Body of pancreas (tissue), 4 donors: ENCODE results near the gene CTNND2. TPM values are rescaled to one million over a fixed set of nuclear protein-coding genes. Genes with fewer than 3 reads are reported as not detected.

ENCODE experiments used
- ATAC-seq: fragments of 150-250 bp; one replicate; pipeline ENCODE4 v1.9.1; 2016
- DNase-seq, 4 donors: peaks; one replicate each; pipeline ENCODE4 v3.0.0-alpha.2; 2019
- H3K27ac ChIP-seq, 4 donors: fragments of 200-600 bp; sonication (generic); 1 replicate in 3 of 4; 2 replicates in 1 of 4; pipeline versions ENCODE4 v1.5.1 to v1.6.1; 2016 to 2019; ENCODE audit warnings: mild to moderate bottlenecking in 1 of 4, mixed read lengths in 1 of 4, moderate library complexity in 1 of 4
- H3K27me3 ChIP-seq, 2 donors: fragments of 200-600 bp; sonication (generic); one replicate each; pipeline ENCODE4 v1.6.0; 2016; ENCODE audit warnings: mild to moderate bottlenecking in 1 of 2
- H3K36me3 ChIP-seq, 2 donors: fragments of 200-600 bp; sonication (generic); replicated peaks in 1 of 2; 2 replicates each; pipeline ENCODE4 v1.5.1; 2016; ENCODE audit warnings: low read depth in 2 of 2; ENCODE audit not compliant: insufficient read depth in 1 of 2
- H3K4me1 ChIP-seq: fragments of 200-600 bp; sonication (generic); one replicate; pipeline ENCODE4 v1.6.0; 2016
- H3K4me3 ChIP-seq, 2 donors: fragments of 200-600 bp; sonication (generic); 1 replicate in 1 of 2; 2 replicates in 1 of 2; pipeline ENCODE4 v1.5.1; 2016 to 2019
- H3K9me3 ChIP-seq, 3 donors: fragments of 200-600 bp; sonication (generic); 1 replicate in 2 of 3; 2 replicates in 1 of 3; pipeline ENCODE4 v1.5.1; 2016
- POLR2A ChIP-seq, 3 donors: fragments of 450-650 bp; IDR thresholded peaks; one replicate each; pipeline ENCODE4 v1.6.1; 2016; ENCODE audit warnings: antibody characterized with exemption in 3 of 3, mild to moderate bottlenecking in 2 of 3
- WGBS, 2 donors: methylation state at CpG; one replicate each; pipeline ENCODE4 v1.1.5; 2017; 5-methylcytosine and 5-hydroxymethylcytosine counted together
- intact Hi-C: fragments of 100-400 bp; cut with DNase I; formaldehyde crosslinking; loops from one replicate; pipeline ENCODE4 v1.15.1; 2023
- total RNA-seq, 2 donors: library from RNA; depleted of rRNA; stranded (reverse); fragments of >200 nt; gene quantifications; one replicate each; pipeline ENCODE4 v1.1.0, GENCODE V29; 2016
- TF ChIP-seq, protein P1 (sequence below), 7 experiments: fragments of 450-650 bp in 4 of 7; fragments of 200-600 bp in 3 of 7; sonication (generic) in 3 of 7; IDR thresholded peaks; one replicate each; pipeline ENCODE4 v1.5.1; 2016 to 2019; ENCODE audit warnings: antibody characterized with exemption in 7 of 7

CTNND2 gene
- total RNA-seq, 2 donors from 2014 or later, result 21.0 to 82.4 TPM

DNA sequence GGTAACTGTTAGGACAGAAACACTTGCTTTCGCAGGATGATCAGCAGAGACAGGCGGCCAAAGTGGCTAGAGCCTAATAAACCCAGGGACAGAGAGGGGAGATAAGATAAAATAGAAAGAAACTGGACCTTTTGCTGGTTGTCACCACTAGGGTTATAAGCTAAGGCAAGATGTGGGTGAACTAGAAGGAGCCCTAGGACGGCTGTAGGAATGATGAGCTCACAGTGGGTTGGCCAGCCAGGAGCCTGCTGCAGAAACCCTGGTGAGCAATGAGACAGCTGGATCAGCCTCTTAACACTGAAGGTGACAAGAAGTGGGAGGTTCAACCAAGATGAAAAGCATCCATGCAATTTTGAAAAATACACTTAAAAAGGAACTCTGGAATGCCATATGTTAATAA, 13.5 kb downstream of the CTNND2 start:
- 71 to 91% methylated on average over 3 of the region's 3 CpGs for WGBS, 2 donors
- Histone ChIP-seq H3K9me3 (no peaks in the 10 kb centered on the region), H3K4me1 (peaks cover 21% of the 10 kb centered on the region), H3K36me3 (no peaks in the 10 kb centered on the region), H3K27me3 (no peaks in the 10 kb centered on the region), H3K4me3 (no peak overlapping the region), H3K27ac (no peak overlapping the region)
- no peak for DNase-seq
- TF ChIP-seq, protein P1, sequence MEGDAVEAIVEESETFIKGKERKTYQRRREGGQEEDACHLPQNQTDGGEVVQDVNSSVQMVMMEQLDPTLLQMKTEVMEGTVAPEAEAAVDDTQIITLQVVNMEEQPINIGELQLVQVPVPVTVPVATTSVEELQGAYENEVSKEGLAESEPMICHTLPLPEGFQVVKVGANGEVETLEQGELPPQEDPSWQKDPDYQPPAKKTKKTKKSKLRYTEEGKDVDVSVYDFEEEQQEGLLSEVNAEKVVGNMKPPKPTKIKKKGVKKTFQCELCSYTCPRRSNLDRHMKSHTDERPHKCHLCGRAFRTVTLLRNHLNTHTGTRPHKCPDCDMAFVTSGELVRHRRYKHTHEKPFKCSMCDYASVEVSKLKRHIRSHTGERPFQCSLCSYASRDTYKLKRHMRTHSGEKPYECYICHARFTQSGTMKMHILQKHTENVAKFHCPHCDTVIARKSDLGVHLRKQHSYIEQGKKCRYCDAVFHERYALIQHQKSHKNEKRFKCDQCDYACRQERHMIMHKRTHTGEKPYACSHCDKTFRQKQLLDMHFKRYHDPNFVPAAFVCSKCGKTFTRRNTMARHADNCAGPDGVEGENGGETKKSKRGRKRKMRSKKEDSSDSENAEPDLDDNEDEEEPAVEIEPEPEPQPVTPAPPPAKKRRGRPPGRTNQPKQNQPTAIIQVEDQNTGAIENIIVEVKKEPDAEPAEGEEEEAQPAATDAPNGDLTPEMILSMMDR (IDR thresholded peaks at IDR 0.05), result no peak
- TF ChIP-seq POLR2A (IDR thresholded peaks at IDR 0.05), result no peak
- ATAC-seq, result no peak
- intact Hi-C loops, result no loop called here

DNA sequence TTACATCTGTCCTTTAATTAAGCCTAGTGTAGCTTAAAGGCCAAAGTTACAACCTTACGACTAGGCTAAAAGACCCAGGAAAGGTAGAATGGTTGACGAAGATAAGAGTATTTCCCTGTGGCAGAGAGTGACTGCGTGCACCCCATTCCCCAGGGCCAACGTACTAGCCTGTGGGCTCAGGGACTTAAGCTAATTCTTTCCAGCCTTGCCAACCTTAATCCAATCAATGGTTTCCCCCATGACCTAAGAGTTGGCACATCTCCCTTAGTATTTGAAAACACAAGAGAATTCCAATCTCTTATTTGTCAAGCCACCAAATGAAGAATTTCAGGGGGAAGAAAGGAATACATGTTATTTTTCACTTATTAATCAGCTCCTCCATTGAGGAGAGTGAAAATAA, 16.0 kb downstream of the CTNND2 start:
- intact Hi-C loops, result no loop called here
- WGBS, 2 donors, result 80 to 82% methylated on average over 4 of the region's 4 CpGs
- no peak for DNase-seq
- no peak overlapping the region for H3K27ac ChIP-seq
- peaks cover 4% of the 10 kb centered on the region for H3K4me1 ChIP-seq
- H3K27me3 ChIP-seq, result no peaks in the 10 kb centered on the region
- H3K4me3 ChIP-seq, result no peak overlapping the region
- TF ChIP-seq, protein P1 (IDR thresholded peaks at IDR 0.05), result no peak
- no peak for TF ChIP-seq POLR2A (IDR thresholded peaks at IDR 0.05)
- ATAC-seq, result no peak
- H3K9me3 ChIP-seq, result no peaks in the 10 kb centered on the region
- no peaks in the 10 kb centered on the region for H3K36me3 ChIP-seq

DNA sequence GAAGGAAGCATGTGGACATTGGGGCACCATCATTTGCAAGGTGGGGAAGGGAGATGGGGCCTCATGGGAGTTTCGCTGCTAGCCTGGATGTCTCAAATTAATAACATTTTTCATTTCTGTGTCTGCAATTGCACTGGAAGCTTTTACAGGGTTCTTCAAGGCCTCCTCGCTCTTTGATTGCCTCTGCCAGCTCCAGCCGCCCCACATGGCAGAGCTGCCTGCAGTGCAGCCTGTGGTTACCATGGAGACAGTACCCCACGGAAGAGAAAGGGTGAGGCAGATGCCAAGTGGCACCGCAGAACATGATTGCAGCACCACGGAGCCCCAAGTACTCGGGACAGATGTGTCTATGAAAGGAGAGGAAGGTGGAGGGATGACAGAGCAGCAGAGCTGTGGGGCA, 25.4 kb downstream of the CTNND2 start:
- H3K4me1 ChIP-seq, result peaks cover 6% of the 10 kb centered on the region
- intact Hi-C loops, result no loop called here
- no peaks in the 10 kb centered on the region for H3K36me3 ChIP-seq
- 69 to 70% methylated on average over 7 of the region's 7 CpGs for WGBS, 2 donors
- no peaks in the 10 kb centered on the region for H3K27me3 ChIP-seq
- H3K27ac ChIP-seq, result no peak overlapping the region
- ATAC-seq (no peak), DNase-seq (peak in 3 of 4 donors; percentile 10 to 40 (median 32))
- no peak overlapping the region for H3K4me3 ChIP-seq
- no peak for TF ChIP-seq POLR2A (IDR thresholded peaks at IDR 0.05)
- TF ChIP-seq, protein P1 (IDR thresholded peaks at IDR 0.05), result no peak
- H3K9me3 ChIP-seq, result no peaks in the 10 kb centered on the region

DNA sequence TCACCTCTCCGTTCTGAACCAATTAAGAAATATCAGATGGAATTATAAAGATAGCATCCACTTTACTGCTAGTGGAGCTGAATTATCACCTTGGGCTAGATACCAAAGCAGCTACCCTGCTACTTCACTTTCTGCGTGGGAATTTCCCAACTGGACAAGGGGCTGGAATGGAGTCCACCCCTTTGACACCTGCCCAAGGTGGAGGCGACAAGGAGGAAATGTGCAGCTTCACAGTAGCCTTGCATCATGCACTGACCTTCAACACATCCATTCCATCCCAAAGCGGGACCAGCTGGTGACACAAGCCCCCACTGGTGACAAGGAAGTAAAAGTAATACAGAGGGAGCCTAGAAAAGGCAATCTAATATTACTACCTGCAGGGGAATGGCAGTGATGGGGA, 30.7 kb downstream of the CTNND2 start:
- 32% methylated on average over 4 of the region's 4 CpGs for WGBS, 2 donors
- DNase-seq (peak; percentile 36 to 66 (median 50)), ATAC-seq (peak; percentile 56)
- intact Hi-C loops, result no loop called here
- H3K36me3 ChIP-seq, result no peaks in the 10 kb centered on the region
- H3K27ac ChIP-seq, result peak overlapping the region in 2 of 4 donors; percentile 9 to 41
- H3K27me3 ChIP-seq, result no peaks in the 10 kb centered on the region
- no peak overlapping the region for H3K4me3 ChIP-seq
- no peak for TF ChIP-seq POLR2A (IDR thresholded peaks at IDR 0.05)
- TF ChIP-seq, protein P1 (IDR thresholded peaks at IDR 0.05), result no peak
- H3K4me1 ChIP-seq, result peaks cover 19% of the 10 kb centered on the region
- H3K9me3 ChIP-seq, result no peaks in the 10 kb centered on the region

DNA sequence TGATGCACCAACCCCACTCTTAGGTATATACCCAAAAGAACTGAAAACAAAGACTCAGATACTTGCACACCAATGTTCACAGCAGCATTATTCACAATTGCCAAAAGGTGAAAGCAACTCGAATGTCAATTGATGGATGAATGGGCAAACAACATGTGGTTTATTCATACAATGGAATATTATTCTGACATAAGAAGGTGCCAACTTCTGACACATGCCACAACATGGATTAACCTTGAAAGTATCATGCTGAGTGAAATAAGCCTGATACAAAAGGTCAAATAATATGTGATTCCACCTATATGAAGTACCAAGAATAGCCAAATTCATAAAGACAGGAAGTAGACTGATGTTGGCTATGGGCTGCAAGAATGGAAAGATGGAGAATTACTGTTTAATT, 35.0 kb downstream of the CTNND2 start:
- no peak for TF ChIP-seq POLR2A (IDR thresholded peaks at IDR 0.05)
- TF ChIP-seq, protein P1 (IDR thresholded peaks at IDR 0.05), result no peak
- Histone ChIP-seq H3K27ac (no peak overlapping the region), H3K9me3 (no peaks in the 10 kb centered on the region), H3K27me3 (no peaks in the 10 kb centered on the region), H3K4me3 (no peak overlapping the region), H3K4me1 (peaks cover 49% of the 10 kb centered on the region), H3K36me3 (no peaks in the 10 kb centered on the region)
- DNase-seq (no peak), ATAC-seq (no peak)
- 17 to 43% methylated on average over 1 of the region's 1 CpG for WGBS, 2 donors
- intact Hi-C loops, result no loop called here
